GM12801 (cell line): Measurements from ENCODE around the gene ARHGDIA.

Experiments
- TF ChIP-seq, protein P1 (sequence below): IDR thresholded peaks from one replicate; pipeline ENCODE4 v1.5.1; 2011; ENCODE audit warnings: control low read depth; ENCODE audit not compliant: insufficient read length; ENCODE audit errors: extremely low read depth

The ARHGDIA gene

DNA sequence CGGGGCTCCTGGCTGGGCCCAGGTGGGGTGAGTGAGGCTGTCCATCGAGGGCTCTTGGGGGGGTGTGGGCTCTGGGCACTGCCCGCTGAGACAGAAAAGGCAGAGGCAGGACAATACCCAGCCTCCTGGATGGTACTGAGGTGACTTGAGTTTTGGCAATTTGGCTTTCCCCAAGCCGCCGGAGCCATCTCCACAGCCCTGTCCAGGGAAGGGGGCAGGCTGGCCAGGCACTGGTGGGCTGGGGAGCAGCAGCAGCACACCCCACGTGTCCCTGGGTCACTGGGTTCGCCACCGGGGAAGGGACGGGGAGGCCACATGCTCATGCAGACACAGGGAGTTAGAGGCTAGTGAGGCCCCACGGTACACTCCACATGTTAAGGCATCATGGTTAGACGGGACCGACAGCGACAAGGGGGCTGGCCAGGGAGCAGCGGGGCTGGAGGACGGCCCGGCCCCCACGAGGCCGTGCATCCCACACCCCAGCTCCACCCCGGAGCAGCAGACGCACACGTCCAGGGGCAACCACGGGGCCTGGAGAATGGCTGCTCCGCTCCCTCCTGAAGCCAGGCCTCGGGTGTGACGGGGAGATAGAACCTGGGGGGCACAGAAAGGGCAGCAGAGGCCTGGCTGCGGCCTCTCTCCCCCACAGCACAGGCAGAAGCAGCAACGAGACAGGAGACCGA lies 3.0 kb downstream of the ARHGDIA start:
- TF ChIP-seq, protein P1, sequence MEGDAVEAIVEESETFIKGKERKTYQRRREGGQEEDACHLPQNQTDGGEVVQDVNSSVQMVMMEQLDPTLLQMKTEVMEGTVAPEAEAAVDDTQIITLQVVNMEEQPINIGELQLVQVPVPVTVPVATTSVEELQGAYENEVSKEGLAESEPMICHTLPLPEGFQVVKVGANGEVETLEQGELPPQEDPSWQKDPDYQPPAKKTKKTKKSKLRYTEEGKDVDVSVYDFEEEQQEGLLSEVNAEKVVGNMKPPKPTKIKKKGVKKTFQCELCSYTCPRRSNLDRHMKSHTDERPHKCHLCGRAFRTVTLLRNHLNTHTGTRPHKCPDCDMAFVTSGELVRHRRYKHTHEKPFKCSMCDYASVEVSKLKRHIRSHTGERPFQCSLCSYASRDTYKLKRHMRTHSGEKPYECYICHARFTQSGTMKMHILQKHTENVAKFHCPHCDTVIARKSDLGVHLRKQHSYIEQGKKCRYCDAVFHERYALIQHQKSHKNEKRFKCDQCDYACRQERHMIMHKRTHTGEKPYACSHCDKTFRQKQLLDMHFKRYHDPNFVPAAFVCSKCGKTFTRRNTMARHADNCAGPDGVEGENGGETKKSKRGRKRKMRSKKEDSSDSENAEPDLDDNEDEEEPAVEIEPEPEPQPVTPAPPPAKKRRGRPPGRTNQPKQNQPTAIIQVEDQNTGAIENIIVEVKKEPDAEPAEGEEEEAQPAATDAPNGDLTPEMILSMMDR = no peak

GRCh38 chr17:81867170-81867990 lies 3.8 kb downstream of the ARHGDIA start:
- TF ChIP-seq, protein P1 = no peak

DNA sequence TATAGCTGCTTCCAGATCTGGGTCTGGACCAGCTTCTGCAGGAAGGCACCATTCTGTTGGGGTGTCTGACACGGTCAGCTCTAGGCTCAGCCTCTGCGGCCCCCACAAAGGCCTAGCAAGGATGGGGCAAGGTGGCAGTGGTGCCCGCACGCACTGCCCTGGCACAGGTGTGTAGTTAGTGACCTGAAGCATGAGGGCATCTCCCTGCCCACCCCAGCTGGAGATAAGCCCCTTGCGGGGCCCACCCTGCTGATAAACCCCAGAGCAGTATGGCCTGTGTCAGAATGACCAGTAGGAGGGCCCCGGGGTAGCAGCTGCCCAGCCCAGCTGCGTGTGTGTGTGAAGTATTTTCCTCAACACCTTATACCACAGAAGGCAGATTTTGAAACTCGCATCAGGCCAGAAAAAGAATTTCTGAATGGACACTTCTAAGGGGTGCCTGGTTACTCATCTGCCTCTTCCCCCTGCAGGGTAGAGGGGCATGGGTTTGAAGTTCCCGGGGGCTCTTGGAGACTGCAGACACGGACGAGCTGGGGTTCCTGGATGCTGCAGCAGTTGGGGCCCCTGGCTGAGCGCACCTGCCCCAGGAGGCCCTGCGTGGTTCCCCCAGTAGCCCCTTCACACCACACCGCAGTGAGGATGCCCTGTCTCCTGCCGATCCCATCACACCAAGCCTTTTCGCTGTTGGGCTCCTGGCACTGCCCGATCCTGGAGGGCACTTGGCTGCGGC lies 4.5 kb downstream of the ARHGDIA start:
- TF ChIP-seq, protein P1 = no peak

DNA sequence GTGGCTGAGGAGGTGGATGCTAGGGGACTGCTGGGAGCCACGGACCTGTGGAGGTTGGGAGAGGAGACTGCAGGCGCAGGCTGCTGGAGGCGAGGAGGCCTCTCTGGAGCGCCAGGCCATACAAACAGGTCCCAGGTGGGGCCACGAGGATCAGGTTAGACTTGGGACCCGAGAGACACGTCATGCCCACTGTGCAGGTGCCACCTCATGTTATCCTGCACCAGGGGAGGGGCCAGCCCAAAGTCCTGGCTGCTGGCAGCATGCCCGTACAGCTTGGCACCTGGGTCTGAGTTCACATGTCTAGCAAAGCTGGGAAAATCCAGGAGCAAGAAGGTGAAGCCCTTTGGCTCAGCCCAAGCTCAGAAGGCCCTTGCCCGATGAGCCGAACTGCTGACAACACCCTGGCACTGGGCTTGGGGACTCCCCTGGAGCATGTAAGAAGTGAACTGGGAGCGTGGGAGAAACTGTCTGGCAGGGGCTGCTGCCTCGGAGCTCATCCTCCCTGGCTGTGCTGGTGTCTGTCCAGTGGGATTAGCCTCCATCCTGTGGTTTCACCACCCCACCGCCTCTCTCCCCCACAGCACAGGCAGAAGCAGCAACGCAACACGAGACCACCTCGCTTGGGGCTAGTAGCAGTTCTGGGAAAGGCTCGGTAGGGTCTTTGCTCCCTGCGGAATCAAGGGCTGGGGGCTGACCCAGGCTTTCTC lies 5.3 kb downstream of the ARHGDIA start:
- TF ChIP-seq, protein P1 = no peak

DNA sequence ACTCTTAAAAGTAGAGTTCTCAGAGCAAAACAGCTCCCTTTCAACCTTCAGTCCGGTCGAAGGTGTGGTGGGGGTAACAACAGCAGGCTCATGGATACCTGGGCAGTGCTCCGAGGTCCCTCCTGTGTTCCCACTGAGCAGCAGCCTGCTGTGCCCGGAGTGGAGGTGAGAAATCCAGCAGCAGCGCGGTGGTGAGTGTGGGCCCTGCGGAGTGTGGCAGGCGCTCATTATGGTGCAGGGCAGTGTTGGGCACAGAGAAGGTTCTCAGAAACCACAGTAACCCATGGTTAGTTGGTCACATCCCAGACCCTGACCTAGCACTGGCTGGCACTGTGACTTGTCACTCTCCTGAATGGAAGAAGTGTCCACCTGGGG lies 5.8 kb downstream of the ARHGDIA start:
- TF ChIP-seq, protein P1 = no peak

DNA sequence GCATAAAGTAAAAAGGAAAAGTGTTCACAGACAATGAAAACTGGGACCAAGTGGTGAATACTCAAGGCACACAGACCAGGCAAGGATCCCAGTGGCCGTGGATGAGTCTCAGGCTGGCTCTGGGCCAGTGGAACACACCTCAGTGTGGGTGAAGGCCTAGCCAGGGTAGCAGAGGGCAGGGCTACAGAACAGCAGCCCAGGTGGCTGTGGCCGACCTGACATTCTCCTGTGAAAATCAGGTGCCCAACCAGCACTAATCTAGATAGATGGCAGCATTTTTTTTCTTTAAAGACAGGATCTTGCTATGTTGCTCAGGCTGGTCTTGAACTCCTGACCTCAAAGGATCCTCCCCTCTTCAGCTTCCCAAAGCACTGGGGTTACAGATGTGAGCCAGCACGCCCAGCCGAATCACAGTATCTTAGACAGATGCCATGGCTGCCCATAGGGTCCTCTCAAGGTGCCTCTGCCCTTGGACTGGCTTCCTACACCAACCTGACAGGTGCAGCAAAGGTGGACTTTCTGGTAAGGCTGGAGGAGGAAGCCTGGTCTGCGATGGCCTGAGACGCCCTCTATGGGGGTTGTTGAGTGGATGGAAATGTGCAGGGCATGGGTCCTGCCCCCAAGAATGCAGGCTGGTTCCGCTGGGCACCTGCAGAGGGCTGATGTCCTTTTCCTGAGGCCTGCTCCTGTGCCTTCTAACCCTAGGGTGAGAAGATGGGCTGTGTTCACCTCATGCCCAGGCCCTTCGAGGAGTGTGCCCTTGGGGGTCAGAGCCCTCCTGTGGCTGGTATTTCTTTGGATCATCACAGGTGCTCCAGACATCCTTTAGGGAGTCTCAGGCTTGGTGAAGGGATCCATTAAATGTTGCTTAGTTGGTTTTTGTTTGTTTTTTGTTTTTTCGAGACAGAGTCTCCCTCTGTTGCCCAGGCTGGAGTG lies 7.0 kb downstream of the ARHGDIA start:
- TF ChIP-seq, protein P1 = no peak
